Measurements from ENCODE around the gene PIK3C2G. TPM values are rescaled to one million over a fixed set of nuclear protein-coding genes. Genes with fewer than 3 reads are reported as not detected.
A peak's percentile ranks its signal among the peaks of the same experiment; 100 is the strongest.

Gene PIK3C2G
- total RNA-seq, 1 donor from 2014 or later: not detected

- intact Hi-C loops (cut with micrococcal nuclease): no loop called here
- DNase-seq: no peak
- no peak for ATAC-seq
Measured at GRCh38 chr12:18578191-18578590, 316.9 kb downstream of the PIK3C2G start.

- ATAC-seq (no peak), DNase-seq (no peak)
- intact Hi-C loops (cut with micrococcal nuclease): no loop called here
Measured at GRCh38 chr12:18580291-18580690, 319.0 kb downstream of the PIK3C2G start.

DNA sequence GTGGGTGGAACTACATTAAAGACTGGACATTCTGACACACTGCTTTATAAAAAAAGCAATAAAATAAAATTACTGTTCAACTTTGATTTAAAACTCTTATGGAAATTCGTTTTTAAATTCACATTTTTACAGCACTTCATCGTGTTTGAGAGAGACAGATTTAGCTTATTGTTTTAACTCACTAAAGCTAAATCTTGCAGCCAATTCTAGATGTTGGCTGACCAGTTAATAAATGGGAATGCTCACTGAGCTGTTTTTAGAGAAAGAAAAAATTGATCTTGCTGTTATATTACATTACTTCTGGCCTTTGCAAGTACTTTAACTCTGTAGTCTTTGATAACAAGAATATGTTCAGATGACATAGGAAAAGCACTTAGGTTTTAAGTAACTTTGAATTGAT lies 319.4 kb downstream of the PIK3C2G start:
- intact Hi-C loops (cut with micrococcal nuclease): no loop called here
- ATAC-seq: no peak
- no peak for DNase-seq

DNA sequence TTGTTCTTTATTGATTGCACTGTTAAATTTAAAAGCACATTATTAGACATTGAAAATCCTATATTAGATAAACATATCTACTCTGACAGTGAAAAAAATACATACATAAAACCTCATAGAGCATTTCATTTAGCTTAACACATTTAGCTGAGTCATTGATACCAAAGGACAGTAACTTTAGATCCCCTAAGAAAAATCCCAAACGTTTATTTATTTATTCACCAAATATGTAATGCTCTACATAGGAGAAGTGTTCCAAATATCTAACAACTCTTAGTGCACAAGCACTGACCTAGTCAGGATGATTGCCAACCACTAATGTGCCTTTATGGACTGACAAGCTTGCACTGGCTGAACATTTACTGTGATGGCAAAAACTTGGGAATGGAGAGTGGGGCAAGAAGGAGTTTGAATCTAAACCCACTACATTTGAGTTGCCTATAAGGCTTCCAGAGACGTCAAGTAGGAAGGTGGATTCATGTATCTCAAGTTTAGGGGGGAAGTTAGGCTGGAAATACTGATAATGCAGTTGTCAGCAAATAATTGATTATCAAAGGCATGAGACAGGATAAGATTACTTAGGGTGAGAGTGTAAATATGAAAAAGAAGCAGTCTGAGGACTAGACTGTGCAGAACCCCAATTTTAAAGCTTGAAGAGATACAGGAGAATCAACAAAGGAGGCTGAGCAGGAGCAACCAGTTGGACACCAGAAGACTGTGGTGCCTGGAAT lies 320.1 kb downstream of the PIK3C2G start:
- intact Hi-C loops (cut with micrococcal nuclease): no loop called here
- DNase-seq: no peak
- no peak for ATAC-seq

DNA sequence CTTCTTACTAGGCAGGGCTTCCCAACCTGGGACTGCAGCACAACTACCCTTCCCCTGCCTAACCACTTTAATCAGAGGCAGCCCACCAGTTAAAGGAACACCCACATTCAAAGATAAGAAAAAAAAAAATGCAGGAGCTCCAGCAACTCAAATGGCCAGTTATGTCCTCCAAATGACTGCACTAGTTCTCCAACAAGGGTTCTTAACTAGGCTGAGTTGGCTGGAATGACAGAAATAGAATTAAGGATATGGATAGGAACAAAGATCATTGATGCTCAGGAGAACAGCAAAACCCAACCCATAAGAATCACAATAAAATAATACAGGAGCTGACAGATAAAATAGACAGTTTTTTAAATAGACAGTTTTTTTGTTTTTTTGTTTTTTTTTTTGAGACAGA lies 322.3 kb downstream of the PIK3C2G start:
- intact Hi-C loops (cut with micrococcal nuclease): no loop called here
- no peak for ATAC-seq
- no peak for DNase-seq

- intact Hi-C loops (cut with micrococcal nuclease): no loop called here
- ATAC-seq: no peak
- DNase-seq: no peak
Measured at GRCh38 chr12:18586581-18586980, 325.3 kb downstream of the PIK3C2G start.

DNA sequence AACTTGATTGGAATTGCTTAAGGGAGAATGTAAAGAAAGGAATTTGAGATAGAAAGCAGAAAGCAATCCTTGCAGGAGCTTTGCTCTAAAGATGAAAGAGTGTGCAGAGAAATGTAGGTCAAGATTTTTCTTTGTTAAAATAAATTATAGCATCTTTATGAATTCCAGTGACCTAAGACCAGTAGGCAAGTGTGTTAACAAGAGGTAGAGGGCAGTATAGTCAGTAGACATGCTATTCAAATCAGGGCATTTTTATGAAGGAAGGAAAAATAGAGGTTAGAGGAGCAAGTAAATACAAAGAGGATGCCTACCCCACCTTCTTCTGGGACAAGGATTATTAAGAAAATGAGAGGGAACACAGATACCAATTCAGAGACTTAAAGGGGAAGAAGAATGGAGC lies 328.0 kb downstream of the PIK3C2G start:
- ATAC-seq (no peak), DNase-seq (no peak)
- intact Hi-C loops (cut with micrococcal nuclease): no loop called here

- intact Hi-C loops (cut with micrococcal nuclease): no loop called here
- ATAC-seq: no peak
Measured at GRCh38 chr12:18591473-18591872, 330.2 kb downstream of the PIK3C2G start.

DNA sequence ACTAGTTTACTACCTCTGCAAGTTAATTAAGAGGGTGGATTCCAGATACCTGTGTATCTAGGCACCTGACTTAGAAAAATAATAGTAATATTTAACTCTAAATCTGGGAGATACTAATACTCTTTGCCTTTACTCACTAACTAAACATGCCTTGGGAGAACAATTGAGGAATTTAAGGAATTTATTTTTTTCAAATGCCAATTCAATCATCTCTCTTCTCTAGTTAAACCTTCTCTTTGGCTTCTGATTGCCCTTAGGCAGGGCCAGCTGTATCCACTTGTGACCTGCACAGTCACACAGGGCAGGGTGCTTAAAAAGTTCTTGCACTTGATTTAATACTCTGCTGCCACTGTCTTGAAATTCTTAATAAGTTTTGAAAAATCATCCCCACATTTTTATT lies 334.1 kb downstream of the PIK3C2G start:
- intact Hi-C loops (cut with micrococcal nuclease): no loop called here

More at GRCh38 chr12:18591473-18591872, 330.2 kb downstream of the PIK3C2G start:
- no peak for DNase-seq

DNA sequence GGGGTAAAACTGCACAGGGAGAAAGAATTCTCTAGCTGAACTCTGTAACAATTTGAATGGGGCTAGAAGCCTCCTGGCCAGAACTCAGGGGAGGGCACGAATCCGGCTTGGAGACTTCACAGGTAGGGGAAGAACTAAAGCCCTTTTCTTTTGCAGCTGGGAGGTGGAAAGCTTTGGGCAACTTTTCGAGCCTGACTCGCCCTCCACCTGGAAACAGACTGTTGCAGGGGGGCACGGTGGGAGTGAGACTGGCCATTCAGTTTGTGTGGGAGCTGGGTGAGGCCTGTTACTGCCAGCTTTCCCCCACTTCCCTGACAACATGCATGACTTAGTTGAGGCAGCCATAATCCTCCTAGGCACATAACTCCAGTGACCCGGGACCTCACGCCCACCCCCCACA lies 340.6 kb downstream of the PIK3C2G start:
- intact Hi-C loops (cut with micrococcal nuclease): no loop called here
- no peak for DNase-seq

More for the DNA sequence above, 334.1 kb downstream of the PIK3C2G start:
- ATAC-seq (no peak), DNase-seq (no peak)

GRCh38 chr12:18612971-18613370 lies 351.7 kb downstream of the PIK3C2G start:
- ATAC-seq (no peak), DNase-seq (no peak)
- intact Hi-C loops (cut with micrococcal nuclease): no loop called here

More for the DNA sequence above, 340.6 kb downstream of the PIK3C2G start:
- no peak for ATAC-seq

GRCh38 chr12:18620986-18621385 lies 359.7 kb downstream of the PIK3C2G start:
- ATAC-seq: no peak
- intact Hi-C loops (cut with micrococcal nuclease): no loop called here
- DNase-seq: no peak

DNA sequence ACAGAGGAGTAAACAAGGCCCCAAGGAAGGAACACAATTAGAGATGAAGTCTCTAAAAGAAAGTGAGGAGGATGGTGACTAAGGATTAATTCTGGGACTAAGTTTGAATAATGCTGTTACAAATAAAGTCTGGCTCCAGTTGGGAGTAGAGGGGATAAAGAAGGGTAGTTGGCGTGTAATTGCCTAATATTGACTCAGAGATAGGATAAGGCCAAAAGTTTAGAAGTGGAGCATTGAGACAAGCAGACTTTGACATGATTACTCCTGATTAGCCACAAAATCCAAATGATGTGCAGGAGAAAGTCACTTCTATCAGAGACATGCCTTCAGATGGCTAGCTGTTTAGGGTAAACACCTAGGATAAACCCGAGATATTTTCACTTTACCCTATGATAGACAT lies 368.1 kb downstream of the PIK3C2G start:
- DNase-seq (no peak), ATAC-seq (no peak)
- intact Hi-C loops (cut with micrococcal nuclease): no loop called here

DNA sequence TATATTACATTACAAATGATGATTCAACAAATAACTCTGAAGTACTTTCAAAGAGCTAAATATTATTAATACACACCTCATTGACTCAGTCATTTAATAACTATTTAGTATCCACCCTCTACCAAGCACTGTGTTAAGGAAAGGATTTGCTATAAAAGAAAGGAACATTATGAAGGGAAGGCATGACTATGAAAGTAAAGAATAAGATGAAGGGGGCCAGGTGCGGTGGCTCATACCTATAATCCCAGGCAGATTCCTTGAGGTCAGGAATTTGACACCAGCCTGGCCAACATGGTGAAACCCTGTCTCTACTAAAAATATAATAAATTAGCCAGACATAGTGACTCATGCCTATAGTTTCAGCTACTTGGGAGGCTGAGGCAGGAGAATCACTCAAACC lies 368.6 kb downstream of the PIK3C2G start:
- no peak for DNase-seq
- intact Hi-C loops (cut with micrococcal nuclease): no loop called here
- ATAC-seq: no peak

DNA sequence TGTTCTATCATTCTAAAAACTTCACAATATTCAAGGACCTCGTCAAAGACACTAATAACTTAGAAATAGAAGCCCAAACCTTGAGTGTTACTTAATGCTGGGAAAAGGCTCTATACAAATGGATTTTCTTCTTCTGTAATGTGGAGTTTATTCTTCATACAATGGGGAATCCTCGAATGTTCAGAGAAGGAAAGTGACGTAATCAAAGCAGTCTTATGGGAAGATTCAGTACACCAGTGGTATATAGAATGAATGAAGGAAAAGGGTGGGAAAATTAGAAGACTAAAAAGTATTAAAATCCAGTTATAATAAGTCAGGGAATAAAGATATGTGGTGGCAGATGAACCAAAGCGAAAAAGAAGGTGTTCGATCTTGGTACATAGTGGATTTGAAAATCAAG lies 370.0 kb downstream of the PIK3C2G start:
- intact Hi-C loops (cut with micrococcal nuclease): no loop called here
- DNase-seq (no peak), ATAC-seq (no peak)

DNA sequence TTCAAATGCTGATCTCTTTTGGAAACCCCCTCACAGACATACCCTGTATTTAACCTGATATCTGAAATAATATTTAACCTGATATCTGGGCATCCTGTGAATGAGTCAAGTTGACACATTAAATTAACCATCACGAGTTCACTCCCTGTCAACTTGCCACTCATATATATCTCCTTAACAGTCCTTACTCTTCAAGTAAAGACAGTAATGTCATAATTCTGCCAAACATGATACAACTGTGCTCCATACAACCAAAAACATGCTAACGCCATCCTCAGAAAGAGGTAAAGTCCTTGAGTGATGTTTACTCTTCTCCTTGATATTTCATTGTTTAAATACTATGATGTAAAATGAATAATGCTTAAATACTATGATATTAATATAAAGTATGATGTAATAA lies 371.5 kb downstream of the PIK3C2G start:
- DNase-seq: no peak
- intact Hi-C loops (cut with micrococcal nuclease): no loop called here
- no peak for ATAC-seq

- intact Hi-C loops (cut with micrococcal nuclease): no loop called here
- no peak for DNase-seq
- no peak for ATAC-seq
Measured at GRCh38 chr12:18634382-18634781, 373.1 kb downstream of the PIK3C2G start.

DNA sequence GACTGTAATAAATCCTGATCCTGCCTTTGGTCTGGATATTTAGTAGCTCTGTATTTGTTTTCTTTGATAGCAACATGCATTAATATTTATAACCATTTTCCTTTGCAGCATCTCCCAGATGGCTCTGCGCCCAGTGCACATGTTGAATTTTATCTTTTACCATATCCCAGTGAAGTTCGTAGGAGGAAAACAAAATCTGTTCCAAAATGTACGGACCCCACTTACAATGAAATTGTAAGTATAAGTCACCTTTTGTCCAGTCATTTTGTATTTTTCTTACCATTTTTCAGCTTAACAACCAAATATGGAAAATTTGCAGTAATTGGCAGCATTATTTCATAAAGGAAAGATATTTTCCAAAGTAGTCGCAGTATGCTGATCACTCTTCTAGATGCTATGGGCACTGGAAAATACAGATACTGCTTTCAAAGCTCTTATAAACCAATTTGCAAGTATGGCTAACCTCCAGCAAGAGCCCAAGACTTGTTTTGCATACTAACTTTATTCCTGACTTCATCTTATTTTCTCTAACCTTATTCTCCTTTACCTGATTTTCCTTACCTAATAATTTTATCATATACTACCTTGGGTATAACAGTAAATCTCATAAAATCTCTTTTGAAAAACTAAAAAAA lies 379.1 kb downstream of the PIK3C2G start:
- intact Hi-C loops (cut with micrococcal nuclease): no loop called here
- no peak for ATAC-seq

GRCh38 chr12:18643681-18644080 lies 382.4 kb downstream of the PIK3C2G start:
- intact Hi-C loops (cut with micrococcal nuclease): no loop called here
- ATAC-seq (peak; percentile 85), DNase-seq (no peak)

More for the DNA sequence above, 379.1 kb downstream of the PIK3C2G start:
- DNase-seq: peak; percentile 23

- ATAC-seq (no peak), DNase-seq (no peak)
- intact Hi-C loops (cut with micrococcal nuclease): no loop called here
Measured at GRCh38 chr12:18644564-18644963, 383.2 kb downstream of the PIK3C2G start.

DNA sequence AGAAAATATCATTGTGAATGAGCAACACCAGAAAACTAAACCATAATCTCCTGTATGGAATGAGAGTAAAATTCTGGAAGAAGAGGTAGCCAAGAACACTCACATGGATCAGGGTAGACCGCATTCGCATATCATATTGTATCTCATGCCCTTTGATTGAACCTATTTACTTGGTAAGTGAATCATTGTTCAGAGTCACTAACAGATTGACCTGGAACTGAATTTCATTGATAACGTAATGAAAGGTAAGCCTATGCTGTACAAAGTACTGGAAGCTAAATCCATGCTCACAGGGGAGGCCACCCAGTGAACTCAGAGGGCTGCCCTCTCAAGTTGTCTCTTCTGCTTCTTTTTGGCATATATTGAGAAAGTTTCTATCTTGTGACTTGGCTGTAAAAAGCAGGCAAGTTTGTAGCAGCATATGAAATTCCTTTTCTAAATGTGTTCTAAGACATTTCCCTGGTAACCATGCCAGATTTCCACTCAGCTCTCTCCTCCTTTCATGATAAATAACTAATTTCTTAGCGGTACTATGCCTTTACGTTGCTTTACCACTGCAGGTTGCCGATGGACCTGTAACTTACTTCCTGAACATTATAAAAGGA lies 385.1 kb downstream of the PIK3C2G start:
- DNase-seq: no peak
- intact Hi-C loops (cut with micrococcal nuclease): no loop called here
- no peak for ATAC-seq
